NCI-H1092 (cell line): ENCODE results near the gene CUX1.

Source experiments
- DNase-seq: peaks from one replicate; lab custom pipeline; 2025; lab: John Stamatoyannopoulos, UW

The CUX1 gene

GRCh38 chr7:102073931-102074880, 256.8 kb downstream of the CUX1 start:
- DNase-seq, result no peak

GRCh38 chr7:102075126-102075525, 257.7 kb downstream of the CUX1 start:
- no peak for DNase-seq

DNA sequence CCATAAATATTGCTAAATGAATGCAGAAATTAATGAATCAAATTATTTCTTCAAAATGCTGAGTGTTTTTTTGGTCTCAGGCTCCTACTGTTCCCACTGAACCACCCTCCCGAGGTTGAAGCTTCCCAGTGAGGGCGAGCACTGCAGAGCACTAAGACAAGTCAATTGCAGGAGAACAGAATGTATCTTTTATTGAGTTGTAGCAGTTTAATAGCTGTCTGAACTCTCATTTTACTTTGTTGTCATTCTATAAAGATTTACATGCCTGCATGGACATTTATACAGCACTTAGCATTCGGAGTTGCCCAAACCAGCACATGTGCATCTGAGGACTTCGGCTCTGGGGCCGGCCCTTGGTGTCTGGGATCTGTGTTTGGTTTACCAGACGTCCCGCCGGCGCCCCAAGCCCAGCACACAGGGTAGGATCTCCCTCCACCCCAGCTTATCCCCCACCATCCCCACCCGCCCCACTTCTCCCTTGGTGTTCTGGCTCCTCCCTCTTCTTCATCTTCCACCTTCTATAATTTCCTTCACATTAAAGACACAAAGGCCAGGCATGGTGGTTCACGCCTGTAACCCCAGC, 258.2 kb downstream of the CUX1 start:
- DNase-seq, result no peak

- no peak for DNase-seq
Measured at GRCh38 chr7:102077081-102077480, 259.7 kb downstream of the CUX1 start.

DNA sequence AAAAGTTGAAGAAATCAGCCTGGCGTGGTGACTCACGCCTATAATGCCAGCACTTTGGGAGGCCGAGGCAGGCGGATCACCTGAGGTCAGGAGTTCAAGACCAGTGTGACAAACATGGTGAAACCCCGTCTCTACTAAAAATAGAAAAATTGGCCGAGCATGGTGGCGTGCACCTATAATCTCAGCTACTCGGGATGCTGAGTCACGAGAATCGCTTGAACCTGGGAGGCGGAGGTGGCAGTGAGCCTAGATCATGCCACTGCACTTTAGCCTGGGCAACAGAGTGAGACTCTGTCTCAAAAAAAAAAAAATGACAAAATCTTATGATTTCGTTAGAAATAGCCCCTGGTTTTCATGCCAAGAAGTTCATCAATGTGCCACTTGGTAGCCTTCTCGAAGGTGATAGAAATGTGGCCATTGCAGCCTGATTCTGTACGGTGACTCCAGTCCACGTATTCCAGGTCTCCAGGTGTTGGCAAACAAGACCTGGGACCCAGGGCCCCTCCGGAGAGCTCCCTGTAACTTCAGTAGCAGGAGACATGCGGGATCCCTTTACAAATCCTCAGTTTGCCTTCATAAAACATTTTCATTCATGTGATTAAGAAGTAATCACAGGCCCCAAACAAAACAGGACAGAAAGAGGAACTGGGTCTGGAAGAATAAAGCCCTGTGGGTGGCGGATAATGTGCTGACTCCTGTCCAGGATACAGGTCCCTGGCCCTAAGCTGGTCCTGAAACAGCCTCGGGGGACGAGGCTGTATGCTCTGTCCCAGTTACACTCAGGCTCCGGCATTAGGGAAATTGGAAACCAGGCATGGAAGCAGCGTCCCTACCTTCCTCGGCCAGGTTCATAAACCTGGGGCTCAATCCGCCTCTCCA, 262.0 kb downstream of the CUX1 start:
- DNase-seq, result no peak

DNA sequence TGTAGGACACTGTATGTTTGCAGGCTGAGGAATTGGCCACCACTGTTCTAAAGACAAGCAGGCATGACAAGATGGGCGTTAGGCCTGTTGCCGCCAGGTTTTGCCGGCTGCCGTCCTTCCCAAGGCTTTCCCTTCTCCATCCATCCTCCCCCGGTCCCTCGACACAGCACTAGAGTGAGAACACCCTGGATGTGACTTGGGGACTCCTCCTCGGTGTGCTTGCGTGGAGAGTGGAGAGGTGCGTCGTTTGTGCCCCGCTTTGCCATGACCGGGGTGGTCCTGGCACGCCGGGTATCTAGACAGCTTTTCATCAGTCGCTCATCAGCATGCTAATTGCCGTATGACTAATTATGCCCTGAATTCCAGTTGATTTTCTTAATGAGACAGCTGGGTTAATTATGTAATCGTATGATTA, 262.6 kb downstream of the CUX1 start:
- DNase-seq, result no peak

DNA sequence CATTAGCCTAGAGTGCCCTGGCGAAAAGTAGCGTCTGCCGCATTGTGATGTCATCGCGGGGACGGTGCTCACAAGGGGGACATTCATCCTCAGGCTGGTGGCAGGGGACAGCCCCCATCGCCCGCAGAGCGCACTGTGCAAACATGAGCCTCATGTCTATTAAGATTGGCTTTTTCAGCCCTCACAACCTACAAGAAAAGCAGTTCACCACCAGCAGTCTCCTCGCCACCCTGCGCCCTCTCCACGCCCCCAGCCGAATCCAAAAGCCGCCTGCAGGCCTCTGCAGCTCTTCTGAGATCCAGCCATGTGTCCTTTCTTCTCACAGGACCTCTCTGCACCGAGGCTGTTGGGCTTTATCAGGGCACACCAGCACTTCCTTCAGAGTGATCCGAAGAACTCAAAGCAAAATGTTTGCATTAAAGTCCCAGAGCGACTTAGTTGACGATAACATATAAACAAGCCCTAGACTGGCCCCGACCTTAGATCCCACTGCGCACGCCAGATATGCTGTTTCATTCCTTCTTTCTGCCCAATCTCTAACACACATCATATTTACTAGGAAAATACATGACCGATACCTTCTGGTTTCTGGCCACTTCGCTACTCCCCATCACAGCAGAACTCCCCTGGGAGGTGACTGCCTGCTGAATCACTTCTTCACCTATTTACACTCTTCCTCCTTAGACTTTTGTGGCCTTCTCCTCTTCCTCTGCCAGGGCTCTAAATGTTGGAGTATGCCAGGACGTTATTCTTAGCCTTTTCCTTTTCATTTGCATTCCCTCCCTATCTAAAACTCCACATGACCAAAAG, 263.2 kb downstream of the CUX1 start:
- no peak for DNase-seq

DNA sequence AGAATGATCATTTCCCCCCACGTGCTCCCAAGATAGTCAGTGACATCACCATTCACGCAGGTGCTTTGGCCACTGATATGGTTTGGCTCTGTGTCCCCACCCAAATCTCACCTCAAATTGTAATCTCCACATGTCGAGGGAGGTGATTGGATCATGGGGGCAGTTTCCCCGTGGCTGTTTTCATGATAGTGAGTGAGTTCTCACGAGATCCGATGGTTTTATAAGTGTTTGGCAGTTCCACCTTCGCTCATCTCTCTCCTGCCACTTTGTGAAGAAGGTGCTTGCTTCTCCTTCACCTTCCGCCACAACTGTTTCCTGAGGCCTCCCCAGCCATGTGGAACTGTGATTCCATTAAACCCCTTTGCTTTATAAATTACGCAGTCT, 263.8 kb downstream of the CUX1 start:
- no peak for DNase-seq

DNA sequence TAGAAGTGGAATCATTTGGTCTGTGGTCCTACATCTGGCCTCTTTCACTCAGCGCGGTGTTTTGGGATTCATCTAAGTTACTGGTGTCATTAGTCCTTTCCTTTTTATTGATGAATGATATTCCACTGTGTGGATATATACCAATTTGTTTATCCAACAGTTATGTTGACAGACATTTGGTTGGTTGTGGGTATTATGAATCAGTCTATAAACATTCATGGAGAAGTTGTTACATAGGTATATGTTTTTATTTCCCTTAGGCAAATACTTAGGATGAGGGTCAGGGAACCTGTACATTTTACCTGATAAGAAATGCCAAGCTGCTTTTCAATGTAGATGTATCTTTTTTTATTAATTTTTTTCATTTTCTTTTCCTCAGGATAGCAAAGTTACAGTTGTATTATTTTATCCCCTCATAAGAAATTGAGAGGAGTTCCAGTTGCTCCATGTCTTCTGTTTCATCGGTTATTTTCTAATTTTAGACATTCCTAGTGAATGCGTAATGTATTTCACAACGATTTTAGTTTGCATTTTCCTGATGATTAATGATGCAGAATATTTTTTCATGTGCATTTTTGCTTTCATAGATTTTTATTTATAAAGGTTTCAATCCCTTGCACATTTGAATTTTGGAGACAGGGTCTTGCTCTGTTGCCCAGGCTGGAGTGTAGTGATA, 265.4 kb downstream of the CUX1 start:
- no peak for DNase-seq

DNA sequence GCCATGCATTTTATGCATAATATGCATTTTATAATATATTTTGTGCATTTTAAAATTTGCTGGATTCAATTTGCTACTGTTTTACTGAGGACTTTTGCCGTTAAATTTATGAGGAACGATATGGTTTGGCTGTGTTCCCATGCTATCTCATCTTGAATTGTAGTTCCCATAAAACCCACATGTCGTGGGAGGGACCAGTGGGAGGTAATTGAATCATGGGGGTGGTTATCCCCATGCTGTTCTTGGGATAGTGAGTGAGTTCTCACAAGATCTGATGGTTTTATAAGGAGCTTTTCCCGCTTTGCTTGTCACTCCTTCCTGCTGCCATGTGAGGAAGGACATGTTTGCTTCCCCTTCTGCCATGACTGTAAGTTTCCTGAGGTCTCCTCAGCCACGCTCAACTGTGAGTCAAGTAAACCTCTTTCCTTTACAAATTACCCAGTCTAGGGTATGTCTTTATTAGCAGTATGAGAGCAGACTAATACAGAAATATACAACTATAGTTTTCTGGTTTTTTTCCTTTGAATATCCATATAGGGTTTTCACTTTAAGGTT, 267.9 kb downstream of the CUX1 start:
- DNase-seq, result no peak

DNA sequence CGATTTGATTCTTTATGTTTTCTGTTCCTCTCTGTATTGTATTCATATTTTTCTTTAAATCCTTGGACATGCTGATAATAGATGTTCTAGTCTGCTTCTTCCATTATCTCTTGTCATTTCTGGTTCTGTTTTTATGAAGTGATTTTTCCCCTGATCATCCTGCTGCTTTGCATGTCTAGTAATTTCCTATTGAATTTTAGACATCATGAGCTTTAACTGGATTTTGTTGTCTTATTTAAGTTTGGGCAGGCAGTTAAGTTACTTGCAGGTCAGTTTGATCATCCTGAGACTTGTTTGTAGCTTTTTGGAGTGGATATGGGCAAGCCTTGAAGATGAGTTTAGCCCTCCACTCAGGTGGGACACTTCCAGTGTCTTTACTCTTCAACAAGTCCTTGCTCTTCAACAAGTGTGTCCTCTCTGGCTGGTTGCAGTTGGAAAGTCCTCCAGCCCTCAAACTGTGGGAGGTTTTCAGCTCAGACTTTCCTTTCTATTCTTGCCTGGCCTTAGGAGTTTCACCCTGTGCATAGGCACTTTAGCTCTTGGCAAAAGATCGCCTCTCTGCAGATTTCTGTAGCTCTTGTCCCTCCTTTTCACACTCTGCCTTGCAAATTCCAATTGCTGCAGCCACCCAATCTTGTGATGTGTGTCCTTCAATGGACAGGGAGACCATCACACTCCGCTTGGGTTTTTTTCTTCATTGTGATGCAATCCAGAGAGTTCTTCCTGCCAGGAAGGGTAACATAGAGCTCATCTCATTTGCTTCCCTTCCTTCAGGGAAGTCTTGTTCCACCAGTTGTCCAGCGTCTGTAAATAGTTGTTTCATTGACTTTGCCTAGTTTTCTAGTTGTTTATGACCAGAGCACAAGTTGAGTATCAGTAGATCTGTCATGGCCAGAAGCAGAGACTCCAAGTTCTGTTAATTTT, 272.0 kb downstream of the CUX1 start:
- no peak for DNase-seq

DNA sequence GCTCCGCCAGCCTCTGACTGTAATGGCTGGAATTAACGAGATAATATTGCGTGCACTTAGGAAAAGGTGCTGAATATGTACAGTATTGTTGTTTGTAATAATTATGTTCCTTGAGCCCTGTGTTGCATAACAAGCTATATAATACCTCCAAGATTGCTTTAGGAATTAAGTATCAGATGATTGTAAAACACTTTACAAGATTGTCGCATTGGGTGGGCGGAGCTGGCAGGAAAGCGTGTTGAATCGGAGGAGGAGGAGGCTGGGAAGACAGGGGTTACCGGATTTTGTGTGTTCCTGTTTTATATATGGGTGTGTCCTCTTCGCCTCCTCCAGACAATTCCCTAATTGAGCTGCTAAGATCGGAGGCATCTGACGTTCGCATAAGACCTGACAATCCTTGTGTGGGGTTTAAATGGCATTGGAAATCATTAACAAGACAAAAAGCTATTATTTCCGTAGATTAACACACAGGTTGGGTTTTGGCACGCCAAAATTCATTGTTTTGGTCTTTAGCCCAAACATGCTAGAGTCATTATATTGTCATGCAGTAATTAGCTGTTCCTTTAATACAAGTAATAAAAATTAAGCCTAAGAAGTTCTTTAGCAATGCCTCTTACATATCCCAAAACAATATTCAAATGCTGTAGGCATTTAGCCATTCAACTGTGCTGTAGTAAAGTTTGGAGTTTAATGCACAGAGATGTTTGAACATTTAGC, 276.3 kb downstream of the CUX1 start:
- DNase-seq, result no peak

- no peak for DNase-seq
Measured at GRCh38 chr7:102094316-102094650, 276.9 kb downstream of the CUX1 start.

DNA sequence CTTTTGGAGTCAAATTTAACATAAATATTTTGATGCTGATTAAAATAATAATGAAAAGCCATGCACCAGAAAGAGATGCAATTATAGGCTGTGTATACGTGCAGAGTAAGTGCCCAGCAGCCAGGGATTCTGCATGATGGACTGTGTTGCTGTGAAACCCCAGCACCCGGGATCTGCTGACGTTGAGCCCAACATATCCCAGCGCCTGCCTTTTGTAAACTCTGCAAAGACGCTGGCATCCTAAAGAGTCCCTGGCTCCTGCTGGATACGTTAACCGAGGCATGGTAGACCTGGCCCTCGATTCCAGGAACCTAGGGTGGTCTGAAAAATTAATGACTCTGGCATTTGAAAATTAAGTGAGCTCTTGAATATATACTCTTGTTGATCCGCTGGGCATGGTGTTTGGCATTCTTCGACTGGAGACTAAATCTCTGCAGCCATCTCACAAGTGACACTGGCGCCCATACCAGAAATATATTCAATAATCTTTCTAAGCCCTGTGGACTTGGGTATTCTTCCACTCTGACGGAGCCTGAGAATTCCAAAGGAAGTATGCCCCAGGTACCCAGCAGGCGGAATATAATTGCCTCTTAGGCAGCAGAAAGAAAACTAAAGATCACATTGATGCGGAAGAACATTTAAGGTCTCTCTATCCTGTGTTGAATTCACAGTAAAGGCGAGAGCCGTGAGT, 278.0 kb downstream of the CUX1 start:
- no peak for DNase-seq

GRCh38 chr7:102096012-102096332, 278.5 kb downstream of the CUX1 start:
- DNase-seq, result no peak

DNA sequence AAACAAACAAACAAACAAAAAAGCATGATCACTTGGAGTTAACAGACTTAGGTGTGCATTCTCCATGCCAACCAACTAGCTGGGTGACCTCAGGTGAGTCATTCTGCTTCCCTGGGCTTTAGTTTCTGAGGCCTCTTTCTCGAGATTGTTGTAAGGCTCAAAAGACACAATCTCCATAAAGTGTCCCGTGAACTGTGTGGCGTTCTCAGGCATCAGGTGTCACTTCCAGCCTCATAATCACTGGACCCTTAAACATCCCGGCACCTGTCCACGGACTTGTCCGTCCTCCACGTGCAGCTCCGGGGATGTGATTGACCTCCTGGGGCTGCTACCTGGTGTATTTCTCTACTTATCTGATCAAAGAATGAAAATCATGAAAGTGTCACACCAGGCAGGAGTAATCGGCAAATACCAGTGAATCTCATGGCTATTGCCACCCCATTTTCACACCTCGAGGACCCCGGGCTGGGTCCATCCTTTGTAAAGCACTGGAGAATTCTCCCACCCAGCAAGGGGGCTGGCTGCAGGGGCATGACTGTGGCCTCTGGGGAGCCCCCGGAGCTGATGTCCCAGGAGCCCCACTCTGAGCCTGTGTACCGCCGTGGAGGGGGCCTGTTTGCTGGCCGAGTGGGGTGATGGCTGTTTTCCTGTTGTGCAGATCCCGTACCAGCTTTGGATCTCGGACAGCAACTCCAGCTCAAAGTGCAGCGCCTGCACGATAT, 279.4 kb downstream of the CUX1 start:
- no peak for DNase-seq

- no peak for DNase-seq
Measured at GRCh38 chr7:102097601-102098161, 280.3 kb downstream of the CUX1 start.

DNA sequence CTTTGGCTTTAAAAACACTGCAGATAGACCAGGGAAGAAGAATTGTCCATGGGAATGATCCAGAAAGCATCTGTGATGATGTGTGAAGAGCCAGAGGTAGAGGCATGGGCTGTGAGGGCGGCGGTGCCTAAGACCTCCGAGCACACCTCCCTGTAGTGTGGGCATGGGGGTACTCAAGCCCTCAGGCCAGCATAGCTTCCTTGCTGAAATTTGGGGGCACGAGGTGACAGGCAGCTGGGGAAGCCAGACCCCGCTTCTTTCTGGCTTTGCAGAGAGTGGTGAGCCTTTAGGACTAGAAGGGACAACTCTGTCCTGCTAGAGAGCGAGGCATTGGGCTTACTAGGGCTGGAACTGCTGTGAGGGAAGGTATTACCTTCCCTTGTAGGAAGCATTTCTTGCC, 281.6 kb downstream of the CUX1 start:
- no peak for DNase-seq
